ENCODE results near the gene AXL. TPM values are rescaled to one million over a fixed set of nuclear protein-coding genes. Genes with fewer than 3 reads are reported as not detected.

The AXL gene
- total and polyA plus RNA-seq, 9 of the 15 experiments (the other 6 are each of a cell fraction or from before 2014, with no cell fraction given) = 0.80 to 6.6 (median 1.6) TPM

DNA sequence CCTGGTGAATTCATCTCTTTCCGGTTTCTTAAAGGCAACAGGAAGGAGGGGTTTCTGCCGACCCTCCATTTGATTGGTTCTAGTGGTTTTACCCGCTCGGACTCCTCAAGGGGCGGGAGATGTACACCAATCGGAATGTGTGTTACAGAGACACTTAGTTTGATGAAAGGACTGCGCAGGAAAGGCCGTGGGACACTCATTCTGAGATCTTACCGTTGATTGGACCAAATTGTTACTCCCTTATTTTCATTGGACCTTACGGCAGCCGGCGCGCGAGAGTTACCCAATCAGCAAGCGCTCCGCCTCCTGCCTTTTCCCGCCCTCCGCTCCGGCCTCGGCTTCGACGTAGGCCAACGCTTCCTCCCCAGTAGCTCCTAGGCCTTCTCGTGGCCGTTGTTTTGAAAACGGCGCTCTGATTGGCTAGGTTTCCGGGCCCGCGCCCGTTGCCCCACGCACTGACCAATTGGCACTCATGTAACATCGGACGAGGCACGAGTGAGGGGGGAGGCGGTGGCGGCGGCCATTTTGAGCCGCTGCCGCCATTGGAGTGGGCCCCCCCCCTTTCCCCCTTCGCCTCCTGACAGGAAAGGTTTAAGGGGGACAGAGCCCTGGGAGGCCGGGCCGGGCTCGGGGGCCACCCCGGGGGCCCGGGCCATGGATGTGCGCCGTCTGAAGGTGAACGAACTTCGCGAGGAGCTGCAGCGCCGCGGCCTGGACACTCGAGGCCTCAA lies 45.0 kb downstream of the AXL start, which contains the start of gene HNRNPUL1 (continued):
- TF ChIP-seq ZNF274 (IDR thresholded peaks at IDR 0.05; ENCODE audit: borderline replicate concordance, low read depth, low read length) (no peak), BHLHE40 (IDR thresholded peaks at IDR 0.05; ENCODE audit: low read length) (peak; percentile 78), NFATC3 (IDR thresholded peaks at IDR 0.05) (no peak), BDP1 (IDR thresholded peaks at IDR 0.05; ENCODE audit: insufficient read depth, insufficient read length) (no peak), ZNF696 (CRISPR knock-in tag; conservative IDR thresholded peaks at IDR 0.05) (no peak), ILK (tag; IDR thresholded peaks at IDR 0.05; ENCODE audit: borderline replicate concordance, low read depth) (no peak), RB1 (IDR thresholded peaks at IDR 0.05; ENCODE audit: low read depth) (peak; percentile 85; the same call in 1 of the 2 replicates), CHCHD3 (CRISPR knock-in tag; IDR thresholded peaks at IDR 0.05) (no peak), KLF13 (tag; IDR thresholded peaks at IDR 0.05; ENCODE audit: borderline replicate concordance, low read depth) (no peak), PYGO2 (tag; IDR thresholded peaks at IDR 0.05) (no peak), BCOR (IDR thresholded peaks at IDR 0.05) (no peak)
- TF ChIP-seq, protein P1, sequence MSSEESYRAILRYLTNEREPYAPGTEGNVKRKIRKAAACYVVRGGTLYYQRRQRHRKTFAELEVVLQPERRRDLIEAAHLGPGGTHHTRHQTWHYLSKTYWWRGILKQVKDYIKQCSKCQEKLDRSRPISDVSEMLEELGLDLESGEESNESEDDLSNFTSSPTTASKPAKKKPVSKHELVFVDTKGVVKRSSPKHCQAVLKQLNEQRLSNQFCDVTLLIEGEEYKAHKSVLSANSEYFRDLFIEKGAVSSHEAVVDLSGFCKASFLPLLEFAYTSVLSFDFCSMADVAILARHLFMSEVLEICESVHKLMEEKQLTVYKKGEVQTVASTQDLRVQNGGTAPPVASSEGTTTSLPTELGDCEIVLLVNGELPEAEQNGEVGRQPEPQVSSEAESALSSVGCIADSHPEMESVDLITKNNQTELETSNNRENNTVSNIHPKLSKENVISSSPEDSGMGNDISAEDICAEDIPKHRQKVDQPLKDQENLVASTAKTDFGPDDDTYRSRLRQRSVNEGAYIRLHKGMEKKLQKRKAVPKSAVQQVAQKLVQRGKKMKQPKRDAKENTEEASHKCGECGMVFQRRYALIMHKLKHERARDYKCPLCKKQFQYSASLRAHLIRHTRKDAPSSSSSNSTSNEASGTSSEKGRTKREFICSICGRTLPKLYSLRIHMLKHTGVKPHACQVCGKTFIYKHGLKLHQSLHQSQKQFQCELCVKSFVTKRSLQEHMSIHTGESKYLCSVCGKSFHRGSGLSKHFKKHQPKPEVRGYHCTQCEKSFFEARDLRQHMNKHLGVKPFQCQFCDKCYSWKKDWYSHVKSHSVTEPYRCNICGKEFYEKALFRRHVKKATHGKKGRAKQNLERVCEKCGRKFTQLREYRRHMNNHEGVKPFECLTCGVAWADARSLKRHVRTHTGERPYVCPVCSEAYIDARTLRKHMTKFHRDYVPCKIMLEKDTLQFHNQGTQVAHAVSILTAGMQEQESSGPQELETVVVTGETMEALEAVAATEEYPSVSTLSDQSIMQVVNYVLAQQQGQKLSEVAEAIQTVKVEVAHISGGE (CRISPR knock-in tag; IDR thresholded peaks at IDR 0.05) = peak in 1 of 3 experiments; percentile 69; a peak in 2 of 6 replicates
- TF ChIP-seq, protein P2, sequence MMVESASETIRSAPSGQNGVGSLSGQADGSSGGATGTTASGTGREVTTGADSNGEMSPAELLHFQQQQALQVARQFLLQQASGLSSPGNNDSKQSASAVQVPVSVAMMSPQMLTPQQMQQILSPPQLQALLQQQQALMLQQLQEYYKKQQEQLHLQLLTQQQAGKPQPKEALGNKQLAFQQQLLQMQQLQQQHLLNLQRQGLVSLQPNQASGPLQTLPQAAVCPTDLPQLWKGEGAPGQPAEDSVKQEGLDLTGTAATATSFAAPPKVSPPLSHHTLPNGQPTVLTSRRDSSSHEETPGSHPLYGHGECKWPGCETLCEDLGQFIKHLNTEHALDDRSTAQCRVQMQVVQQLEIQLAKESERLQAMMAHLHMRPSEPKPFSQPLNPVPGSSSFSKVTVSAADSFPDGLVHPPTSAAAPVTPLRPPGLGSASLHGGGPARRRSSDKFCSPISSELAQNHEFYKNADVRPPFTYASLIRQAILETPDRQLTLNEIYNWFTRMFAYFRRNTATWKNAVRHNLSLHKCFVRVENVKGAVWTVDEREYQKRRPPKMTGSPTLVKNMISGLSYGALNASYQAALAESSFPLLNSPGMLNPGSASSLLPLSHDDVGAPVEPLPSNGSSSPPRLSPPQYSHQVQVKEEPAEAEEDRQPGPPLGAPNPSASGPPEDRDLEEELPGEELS (CRISPR knock-in tag; IDR thresholded peaks at IDR 0.05; ENCODE audit: borderline replicate concordance) = peak; percentile 78
- TF ChIP-seq, protein P3, sequence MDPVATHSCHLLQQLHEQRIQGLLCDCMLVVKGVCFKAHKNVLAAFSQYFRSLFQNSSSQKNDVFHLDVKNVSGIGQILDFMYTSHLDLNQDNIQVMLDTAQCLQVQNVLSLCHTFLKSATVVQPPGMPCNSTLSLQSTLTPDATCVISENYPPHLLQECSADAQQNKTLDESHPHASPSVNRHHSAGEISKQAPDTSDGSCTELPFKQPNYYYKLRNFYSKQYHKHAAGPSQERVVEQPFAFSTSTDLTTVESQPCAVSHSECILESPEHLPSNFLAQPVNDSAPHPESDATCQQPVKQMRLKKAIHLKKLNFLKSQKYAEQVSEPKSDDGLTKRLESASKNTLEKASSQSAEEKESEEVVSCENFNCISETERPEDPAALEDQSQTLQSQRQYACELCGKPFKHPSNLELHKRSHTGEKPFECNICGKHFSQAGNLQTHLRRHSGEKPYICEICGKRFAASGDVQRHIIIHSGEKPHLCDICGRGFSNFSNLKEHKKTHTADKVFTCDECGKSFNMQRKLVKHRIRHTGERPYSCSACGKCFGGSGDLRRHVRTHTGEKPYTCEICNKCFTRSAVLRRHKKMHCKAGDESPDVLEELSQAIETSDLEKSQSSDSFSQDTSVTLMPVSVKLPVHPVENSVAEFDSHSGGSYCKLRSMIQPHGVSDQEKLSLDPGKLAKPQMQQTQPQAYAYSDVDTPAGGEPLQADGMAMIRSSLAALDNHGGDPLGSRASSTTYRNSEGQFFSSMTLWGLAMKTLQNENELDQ (CRISPR knock-in tag; IDR thresholded peaks at IDR 0.05; ENCODE audit: borderline replicate concordance) = no peak
- TF ChIP-seq, protein P4, sequence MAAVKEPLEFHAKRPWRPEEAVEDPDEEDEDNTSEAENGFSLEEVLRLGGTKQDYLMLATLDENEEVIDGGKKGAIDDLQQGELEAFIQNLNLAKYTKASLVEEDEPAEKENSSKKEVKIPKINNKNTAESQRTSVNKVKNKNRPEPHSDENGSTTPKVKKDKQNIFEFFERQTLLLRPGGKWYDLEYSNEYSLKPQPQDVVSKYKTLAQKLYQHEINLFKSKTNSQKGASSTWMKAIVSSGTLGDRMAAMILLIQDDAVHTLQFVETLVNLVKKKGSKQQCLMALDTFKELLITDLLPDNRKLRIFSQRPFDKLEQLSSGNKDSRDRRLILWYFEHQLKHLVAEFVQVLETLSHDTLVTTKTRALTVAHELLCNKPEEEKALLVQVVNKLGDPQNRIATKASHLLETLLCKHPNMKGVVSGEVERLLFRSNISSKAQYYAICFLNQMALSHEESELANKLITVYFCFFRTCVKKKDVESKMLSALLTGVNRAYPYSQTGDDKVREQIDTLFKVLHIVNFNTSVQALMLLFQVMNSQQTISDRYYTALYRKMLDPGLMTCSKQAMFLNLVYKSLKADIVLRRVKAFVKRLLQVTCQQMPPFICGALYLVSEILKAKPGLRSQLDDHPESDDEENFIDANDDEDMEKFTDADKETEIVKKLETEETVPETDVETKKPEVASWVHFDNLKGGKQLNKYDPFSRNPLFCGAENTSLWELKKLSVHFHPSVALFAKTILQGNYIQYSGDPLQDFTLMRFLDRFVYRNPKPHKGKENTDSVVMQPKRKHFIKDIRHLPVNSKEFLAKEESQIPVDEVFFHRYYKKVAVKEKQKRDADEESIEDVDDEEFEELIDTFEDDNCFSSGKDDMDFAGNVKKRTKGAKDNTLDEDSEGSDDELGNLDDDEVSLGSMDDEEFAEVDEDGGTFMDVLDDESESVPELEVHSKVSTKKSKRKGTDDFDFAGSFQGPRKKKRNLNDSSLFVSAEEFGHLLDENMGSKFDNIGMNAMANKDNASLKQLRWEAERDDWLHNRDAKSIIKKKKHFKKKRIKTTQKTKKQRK (IDR thresholded peaks at IDR 0.05; ENCODE audit: borderline replicate concordance, low read depth, low read length) = peak; percentile 78; the same call in 1 of the 2 replicates
